SJCRH30 (cell line): Measurements from ENCODE around the gene NIN. TPM values are rescaled to one million over a fixed set of nuclear protein-coding genes. Genes with fewer than 3 reads are reported as not detected.

ENCODE experiments used
- DNase-seq, 2 experiments: peaks; one replicate each; pipeline ENCODE4 v3.0.0-alpha.2; 2015 to 2020
- H3K27ac ChIP-seq: fragments of 250-450 bp; sonication (Bioruptor Pico); 2 replicates; pipeline ENCODE4 v1.5.1; 2020; ENCODE audit warnings: mild to moderate bottlenecking, moderate library complexity
- H3K27me3 ChIP-seq: fragments of 250-450 bp; sonication (Bioruptor Pico); 2 replicates; pipeline ENCODE4 v1.5.1; 2020; ENCODE audit warnings: mild to moderate bottlenecking, moderate library complexity
- H3K36me3 ChIP-seq: fragments of 250-450 bp; sonication (Bioruptor Pico); 2 replicates; pipeline ENCODE4 v1.5.1; 2020; ENCODE audit warnings: mild to moderate bottlenecking, moderate library complexity
- H3K4me1 ChIP-seq: fragments of 250-450 bp; sonication (Bioruptor Pico); 2 replicates; pipeline ENCODE4 v1.5.1; 2020; ENCODE audit warnings: mild to moderate bottlenecking, moderate library complexity
- H3K4me3 ChIP-seq: fragments of 250-450 bp; sonication (Bioruptor Pico); 2 replicates; pipeline ENCODE4 v1.5.1; 2020; ENCODE audit warnings: mild to moderate bottlenecking, moderate library complexity
- H3K9me3 ChIP-seq: fragments of 250-450 bp; sonication (Bioruptor Pico); replicated peaks from 2 replicates; pipeline ENCODE4 v1.5.1; 2020; ENCODE audit warnings: mild to moderate bottlenecking, moderate library complexity
- total RNA-seq: library from RNA; depleted of rRNA; stranded (reverse); fragments of >200 nt; shearing (Covaris generic); gene quantifications from 2 replicates; pipeline ENCODE4 v1.2.3, GENCODE V29; 2014; rRNA removed

The NIN gene, protein sequence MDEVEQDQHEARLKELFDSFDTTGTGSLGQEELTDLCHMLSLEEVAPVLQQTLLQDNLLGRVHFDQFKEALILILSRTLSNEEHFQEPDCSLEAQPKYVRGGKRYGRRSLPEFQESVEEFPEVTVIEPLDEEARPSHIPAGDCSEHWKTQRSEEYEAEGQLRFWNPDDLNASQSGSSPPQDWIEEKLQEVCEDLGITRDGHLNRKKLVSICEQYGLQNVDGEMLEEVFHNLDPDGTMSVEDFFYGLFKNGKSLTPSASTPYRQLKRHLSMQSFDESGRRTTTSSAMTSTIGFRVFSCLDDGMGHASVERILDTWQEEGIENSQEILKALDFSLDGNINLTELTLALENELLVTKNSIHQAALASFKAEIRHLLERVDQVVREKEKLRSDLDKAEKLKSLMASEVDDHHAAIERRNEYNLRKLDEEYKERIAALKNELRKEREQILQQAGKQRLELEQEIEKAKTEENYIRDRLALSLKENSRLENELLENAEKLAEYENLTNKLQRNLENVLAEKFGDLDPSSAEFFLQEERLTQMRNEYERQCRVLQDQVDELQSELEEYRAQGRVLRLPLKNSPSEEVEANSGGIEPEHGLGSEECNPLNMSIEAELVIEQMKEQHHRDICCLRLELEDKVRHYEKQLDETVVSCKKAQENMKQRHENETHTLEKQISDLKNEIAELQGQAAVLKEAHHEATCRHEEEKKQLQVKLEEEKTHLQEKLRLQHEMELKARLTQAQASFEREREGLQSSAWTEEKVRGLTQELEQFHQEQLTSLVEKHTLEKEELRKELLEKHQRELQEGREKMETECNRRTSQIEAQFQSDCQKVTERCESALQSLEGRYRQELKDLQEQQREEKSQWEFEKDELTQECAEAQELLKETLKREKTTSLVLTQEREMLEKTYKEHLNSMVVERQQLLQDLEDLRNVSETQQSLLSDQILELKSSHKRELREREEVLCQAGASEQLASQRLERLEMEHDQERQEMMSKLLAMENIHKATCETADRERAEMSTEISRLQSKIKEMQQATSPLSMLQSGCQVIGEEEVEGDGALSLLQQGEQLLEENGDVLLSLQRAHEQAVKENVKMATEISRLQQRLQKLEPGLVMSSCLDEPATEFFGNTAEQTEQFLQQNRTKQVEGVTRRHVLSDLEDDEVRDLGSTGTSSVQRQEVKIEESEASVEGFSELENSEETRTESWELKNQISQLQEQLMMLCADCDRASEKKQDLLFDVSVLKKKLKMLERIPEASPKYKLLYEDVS (N-terminal part only)
- 28.8 and 34.3 TPM in 2 replicates for total RNA-seq

DNA sequence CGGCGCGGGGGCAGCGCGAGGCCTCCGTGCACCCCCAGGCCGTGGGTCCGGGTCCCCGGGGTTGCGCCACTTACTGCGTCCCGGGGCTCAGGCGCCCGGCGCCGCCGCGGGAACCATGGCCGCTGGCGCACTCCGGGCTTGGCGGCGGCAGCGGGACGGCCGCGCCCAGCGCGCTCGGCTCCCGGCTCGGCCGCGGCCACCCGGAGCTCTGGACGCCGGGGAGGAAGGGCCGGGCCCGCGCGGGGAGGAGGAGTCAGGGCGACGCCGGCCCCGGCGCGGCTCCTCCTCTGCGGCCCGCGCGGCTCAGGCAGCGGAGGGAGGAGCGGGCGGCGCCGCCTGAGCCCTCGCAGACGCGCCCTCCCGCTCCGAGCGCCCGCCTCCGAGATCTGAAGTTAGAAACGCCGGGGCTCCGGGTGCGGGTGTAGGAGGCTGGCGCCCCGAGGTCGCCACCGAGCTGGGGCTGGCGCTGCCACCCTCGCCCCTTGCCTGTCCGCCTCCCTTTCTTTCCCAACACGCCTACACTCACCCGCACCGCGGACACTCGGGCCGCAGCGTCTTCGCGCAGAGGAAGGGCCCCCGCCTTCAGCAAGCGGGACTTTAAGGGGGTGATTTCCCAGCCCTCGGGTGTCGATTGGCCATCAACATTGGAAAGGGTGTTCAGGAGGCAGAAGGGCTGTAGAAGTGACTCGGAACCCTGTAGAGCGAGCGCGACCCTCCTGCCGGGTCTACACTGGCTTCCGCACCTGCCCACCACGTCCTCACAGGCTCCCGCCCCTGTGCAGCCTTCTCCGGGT is at the start of gene NIN:
Gene NIN (minus strand): TSS at position 231 of the 794 bp plus-strand sequence. CDS start 9,106 bp downstream, outside the sequence.
- Histone ChIP-seq H3K9me3 (no peaks in the 10 kb centered on the region), H3K36me3 (no peaks in the 10 kb centered on the region), H3K4me1 (no peaks in the 10 kb centered on the region), H3K27ac (peak within 1 kb of the TSS; percentile 46; the same call in 1 of the 2 replicates), H3K27me3 (no peaks in the 10 kb centered on the region), H3K4me3 (peak within 1 kb of the TSS; percentile 96)
- peak; percentile 64 to 79 for DNase-seq

DNA sequence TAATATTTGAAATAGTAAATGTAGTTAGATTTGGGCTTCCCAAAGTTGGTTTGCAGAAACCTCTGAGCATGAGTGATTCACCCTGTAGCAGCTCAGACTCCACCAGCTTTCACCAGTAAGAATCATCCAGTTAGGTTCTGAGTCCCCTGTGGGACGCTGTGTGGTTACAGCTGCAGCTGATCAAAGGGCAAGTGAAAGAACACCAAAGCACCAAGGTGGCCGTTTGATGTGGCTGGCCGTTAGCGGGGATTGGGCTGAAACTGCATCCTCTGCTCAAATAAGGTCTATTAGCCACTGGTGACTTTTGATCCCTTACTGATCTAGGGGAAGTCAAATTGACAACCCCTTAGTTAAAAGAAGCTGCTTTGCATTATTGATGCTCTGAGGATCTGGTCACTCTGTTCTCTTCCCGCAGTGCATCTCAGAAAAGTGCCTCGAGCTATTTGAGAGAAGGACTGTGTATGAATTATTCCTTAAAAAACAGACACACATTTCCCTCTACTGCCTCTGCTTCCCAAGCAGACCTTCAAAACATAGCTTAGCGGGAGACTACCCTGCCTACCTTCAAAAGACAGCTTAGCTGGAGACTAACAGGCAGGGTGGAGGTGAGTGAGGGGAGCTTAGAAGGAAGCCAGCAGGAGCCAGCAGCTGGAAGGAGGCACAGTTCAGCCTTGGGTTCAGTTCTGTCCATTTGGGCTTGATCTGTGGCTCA is 44.6 kb upstream of the NIN start:
- Histone ChIP-seq H3K27ac (no peak overlapping the region), H3K4me3 (no peak overlapping the region), H3K9me3 (no peaks in the 10 kb centered on the region), H3K27me3 (no peaks in the 10 kb centered on the region), H3K4me1 (no peaks in the 10 kb centered on the region), H3K36me3 (no peaks in the 10 kb centered on the region)
- DNase-seq = no peak

DNA sequence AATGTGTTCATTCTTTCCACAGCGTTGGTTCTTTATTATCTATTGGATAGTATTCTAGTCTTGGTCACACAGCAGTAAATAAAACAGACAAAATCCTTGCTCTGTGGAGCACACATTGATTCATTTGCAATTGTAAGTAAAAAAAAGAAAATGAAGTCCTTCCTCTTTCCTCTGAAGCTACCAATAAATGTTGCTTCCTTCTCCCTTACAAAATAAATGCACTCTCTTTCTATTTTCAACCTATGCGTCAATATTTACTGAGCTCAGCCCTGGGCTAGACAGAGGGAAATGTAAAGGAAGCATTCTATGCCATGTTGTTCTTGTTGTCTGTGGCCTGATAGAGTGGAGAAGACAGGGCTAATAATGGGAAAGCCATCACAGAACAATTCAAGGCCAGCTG is 43.8 kb upstream of the NIN start:
- Histone ChIP-seq H3K27me3 (no peaks in the 10 kb centered on the region), H3K9me3 (no peaks in the 10 kb centered on the region), H3K36me3 (no peaks in the 10 kb centered on the region), H3K4me3 (no peak overlapping the region), H3K27ac (no peak overlapping the region), H3K4me1 (no peaks in the 10 kb centered on the region)
- DNase-seq = no peak

DNA sequence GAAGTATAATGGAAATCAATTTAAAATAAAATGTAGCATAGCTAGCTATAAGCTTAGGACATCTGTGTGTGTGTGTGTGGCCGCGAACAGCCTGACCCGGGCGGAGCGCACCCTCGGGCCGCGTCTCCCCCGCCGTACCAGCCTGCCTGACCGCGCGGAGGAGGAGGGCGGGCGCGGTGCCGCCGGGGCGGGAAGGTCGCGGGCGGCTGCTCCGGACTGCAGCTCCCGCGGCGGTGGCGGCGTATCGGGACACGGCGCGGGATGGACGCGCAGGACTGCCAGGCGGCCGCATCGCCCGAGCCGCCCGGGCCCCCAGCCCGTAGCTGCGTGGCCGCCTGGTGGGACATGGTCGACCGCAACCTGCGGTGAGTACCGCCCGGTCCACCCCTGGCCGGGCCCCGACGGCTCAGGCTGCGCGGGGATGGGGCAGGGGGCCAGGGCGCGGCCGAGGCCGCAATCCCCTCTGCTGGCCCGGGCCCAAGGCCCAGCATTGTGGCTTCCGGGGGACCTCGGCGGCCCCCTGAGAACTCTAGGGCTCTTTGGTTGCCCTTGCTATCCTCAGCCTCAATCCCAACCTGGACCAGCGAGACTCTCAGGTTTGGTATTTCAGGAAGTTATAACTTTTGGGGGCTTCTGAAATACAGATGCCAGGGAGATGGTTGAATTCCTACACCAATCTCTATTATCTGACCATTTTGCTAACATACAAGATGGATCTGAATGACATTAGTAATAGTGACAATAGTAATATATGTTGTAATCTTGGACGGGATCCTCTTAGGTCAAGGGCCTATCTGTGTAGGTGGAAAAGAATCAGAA is 41.2 kb upstream of the NIN start, which contains the start of gene ABHD12B:
Gene ABHD12B (plus strand): TSS at position 140 of the 819 bp plus-strand sequence. CDS start 122 bp downstream, at position 262.
- H3K27ac ChIP-seq = no peak within 1 kb of the TSS
- H3K9me3 ChIP-seq = no peaks in the 10 kb centered on the region
- H3K4me1 ChIP-seq = no peaks in the 10 kb centered on the region
- no peak for DNase-seq
- H3K36me3 ChIP-seq = no peaks in the 10 kb centered on the region
- H3K27me3 ChIP-seq = no peaks in the 10 kb centered on the region
- no peak within 1 kb of the TSS for H3K4me3 ChIP-seq

DNA sequence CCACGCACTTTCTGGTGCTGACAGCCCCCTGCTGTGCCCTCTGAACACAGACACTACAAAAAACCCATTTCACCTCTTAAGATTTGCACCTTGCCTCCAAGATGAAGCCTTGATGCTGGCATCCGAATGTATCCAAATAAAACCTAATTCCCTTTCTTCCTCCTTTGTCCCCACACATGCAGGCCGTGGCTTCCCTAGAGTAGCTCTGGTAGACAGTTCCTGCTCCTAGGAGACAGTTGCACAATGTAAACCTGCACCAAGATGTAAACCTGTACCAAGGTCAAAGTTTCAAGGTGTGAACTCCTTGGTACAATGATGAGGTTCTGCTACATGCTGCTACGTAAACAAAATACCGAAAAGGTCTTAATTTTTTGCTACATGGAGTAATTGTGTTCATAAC is 40.3 kb upstream of the NIN start:
- Histone ChIP-seq H3K27me3 (no peaks in the 10 kb centered on the region), H3K4me1 (no peaks in the 10 kb centered on the region), H3K4me3 (no peak overlapping the region), H3K36me3 (no peaks in the 10 kb centered on the region), H3K27ac (no peak overlapping the region), H3K9me3 (no peaks in the 10 kb centered on the region)
- no peak for DNase-seq

DNA sequence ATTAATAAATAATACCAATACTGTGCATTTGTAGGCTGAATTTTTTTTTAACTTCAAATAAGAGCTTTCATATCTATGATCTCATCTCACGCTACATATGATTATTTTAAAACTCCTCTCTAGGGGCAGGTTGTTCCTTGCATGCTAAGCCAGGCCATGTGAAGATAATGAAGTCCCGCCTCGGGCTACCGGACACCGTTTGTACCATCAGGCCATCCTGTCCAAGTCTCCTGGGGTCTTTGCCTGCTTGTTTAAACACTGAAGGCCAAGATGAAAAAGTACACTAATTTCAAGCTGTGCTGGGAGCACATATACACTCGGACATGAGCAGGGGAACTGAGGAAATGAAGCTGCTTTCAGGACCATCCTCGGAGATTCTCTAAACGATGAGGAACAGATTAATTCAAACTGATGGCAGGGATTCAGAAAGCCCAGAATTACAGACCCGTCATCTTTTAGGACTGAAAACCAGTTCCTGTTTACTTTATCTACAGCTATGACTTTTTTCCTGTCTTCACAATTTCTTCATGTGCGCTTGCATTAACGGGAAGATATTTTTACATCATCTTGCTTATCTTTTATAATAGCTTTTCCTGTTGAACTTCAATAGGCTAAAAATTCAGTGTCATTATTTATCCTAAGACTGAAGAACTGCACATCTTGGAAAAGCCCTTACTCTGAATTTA is 34.6 kb upstream of the NIN start:
- Histone ChIP-seq H3K27ac (no peak overlapping the region), H3K4me3 (no peak overlapping the region), H3K36me3 (no peaks in the 10 kb centered on the region), H3K4me1 (no peaks in the 10 kb centered on the region), H3K27me3 (0 out of 2 replicates have a peak, but pooled peaks cover 3% of the 10 kb centered on the region), H3K9me3 (no peaks in the 10 kb centered on the region)
- DNase-seq = no peak

DNA sequence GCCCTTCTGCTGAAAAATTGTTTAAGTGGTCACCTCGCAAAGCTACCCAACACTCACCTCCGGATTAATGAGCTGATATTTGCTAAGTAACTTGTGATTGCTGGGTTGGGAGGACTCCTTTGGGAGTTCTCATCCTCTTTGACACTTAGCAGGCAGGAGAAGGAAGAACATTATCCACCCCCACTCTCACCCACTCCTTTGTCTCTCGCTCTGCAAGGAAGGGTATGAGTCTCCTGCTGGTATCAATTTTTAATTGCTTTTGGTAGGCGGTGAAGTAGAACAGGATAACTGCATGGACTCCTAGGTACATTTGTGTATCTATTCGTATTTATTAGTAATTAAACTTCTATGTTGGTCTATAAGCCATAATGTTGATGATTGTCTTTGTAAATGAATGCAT is 34.0 kb upstream of the NIN start:
- H3K4me1 ChIP-seq = no peaks in the 10 kb centered on the region
- H3K27ac ChIP-seq = no peak overlapping the region
- H3K36me3 ChIP-seq = no peaks in the 10 kb centered on the region
- 0 out of 2 replicates have a peak, but pooled peaks cover 3% of the 10 kb centered on the region for H3K27me3 ChIP-seq
- no peaks in the 10 kb centered on the region for H3K9me3 ChIP-seq
- H3K4me3 ChIP-seq = no peak overlapping the region
- no peak for DNase-seq

DNA sequence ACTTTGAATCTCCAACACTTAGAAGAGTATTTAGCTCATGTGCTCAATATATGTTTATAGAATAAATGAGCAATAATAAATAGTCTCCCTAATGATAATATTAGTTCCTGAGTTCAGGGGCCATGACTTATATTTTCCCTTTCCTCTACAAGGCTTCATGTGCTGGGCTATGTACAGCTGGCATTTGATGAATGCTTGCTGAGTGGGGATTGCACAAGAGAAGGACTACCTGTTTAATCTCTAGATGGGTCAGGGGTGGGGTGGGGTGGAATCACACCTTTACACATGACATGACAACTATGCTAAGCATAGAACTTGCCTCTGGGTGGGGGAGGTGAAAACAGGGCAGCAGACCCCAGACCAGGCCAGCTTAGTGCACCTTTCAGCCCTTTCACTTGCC is 33.3 kb upstream of the NIN start:
- DNase-seq = no peak

DNA sequence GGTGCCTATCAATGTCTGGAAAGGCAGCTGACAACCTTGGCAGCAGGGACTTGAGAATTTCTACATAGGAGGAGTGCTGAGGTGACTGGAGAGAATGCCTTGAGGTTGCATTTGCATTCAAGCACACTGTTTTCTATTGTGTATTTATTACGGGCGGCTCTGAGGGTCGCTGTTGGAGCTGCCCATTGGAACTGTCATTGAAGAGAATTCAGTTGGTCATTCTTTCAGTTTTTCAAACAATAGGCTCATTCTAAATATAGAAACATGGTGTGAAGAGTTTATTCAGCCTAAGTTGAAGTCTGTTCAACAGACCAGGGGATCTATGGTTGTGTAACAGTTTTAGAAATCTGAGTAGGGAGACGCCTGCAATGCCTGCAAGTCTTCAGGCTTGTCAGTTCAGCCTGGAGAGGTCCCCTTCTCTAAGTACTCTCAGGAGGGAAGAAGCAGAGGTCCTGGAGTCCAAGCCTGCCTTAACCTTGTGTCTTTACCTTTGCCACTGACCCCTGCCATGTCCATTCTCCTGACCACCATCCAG is 31.1 kb upstream of the NIN start:
- Histone ChIP-seq H3K36me3 (no peaks in the 10 kb centered on the region), H3K4me1 (peaks cover 4% of the 10 kb centered on the region), H3K27ac (no peak overlapping the region), H3K27me3 (0 out of 2 replicates have a peak, but pooled peaks cover 3% of the 10 kb centered on the region), H3K4me3 (no peak overlapping the region), H3K9me3 (no peaks in the 10 kb centered on the region)
- DNase-seq = no peak

More for the DNA sequence above, 33.3 kb upstream of the NIN start:
- Histone ChIP-seq H3K27ac (no peak overlapping the region), H3K36me3 (no peaks in the 10 kb centered on the region), H3K4me3 (no peak overlapping the region), H3K4me1 (peaks cover under 1% of the 10 kb centered on the region), H3K27me3 (0 out of 2 replicates have a peak, but pooled peaks cover 3% of the 10 kb centered on the region), H3K9me3 (no peaks in the 10 kb centered on the region)

DNA sequence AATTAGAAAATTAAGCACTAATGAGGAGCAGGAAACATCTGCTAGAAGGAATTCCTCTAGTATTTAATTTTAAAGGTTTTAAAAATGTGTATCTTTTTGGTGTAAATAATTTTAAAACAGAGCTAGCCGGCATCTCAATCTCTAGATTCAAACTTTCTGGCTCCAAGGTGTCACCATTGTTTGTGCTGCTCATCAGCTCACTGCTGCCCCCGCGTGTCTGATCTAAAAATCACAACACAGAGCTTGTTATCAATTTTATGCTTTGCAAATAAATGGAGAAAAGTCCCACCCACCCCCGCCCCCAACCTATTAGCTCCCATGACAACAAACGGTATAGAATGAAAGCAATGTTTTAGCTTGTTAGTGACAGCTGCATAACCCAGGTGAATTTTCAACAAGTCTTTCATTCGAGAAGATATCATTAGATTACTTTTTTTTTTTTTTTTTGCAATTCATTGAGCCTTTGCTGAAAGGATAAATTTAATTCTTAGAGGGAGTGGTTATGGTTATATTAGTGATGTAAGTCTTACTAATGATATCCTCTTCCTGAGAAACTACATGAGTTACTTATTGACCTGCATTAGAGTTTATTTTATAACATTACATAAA is 29.6 kb upstream of the NIN start:
- Histone ChIP-seq H3K9me3 (no peaks in the 10 kb centered on the region), H3K27me3 (no peaks in the 10 kb centered on the region), H3K4me1 (peaks cover 4% of the 10 kb centered on the region), H3K27ac (peak overlapping the region; percentile 64), H3K4me3 (peak overlapping the region; percentile 61), H3K36me3 (no peaks in the 10 kb centered on the region)
- DNase-seq = peak; percentile 79 to 89

DNA sequence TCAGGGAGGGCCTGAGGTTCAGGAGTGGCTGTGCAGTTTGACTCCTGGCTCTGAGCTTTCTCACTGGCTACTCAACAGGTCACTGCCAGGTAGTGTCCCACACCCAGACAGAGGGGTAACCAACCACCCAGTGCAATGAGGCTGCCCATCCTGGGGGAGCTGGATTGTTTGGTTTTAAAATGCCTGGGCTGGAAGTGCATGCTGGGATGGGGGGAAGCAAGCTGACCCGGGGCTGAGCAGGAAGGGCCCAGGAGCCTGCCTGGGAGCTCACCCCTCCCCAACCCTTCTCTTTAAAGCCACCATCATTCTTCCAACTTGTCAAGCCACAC is 28.3 kb upstream of the NIN start:
- H3K9me3 ChIP-seq = no peaks in the 10 kb centered on the region
- no peaks in the 10 kb centered on the region for H3K27me3 ChIP-seq
- H3K27ac ChIP-seq = peak overlapping the region; percentile 64
- DNase-seq = no peak
- H3K4me3 ChIP-seq = peak overlapping the region; percentile 61
- peaks cover 4% of the 10 kb centered on the region for H3K4me1 ChIP-seq
- H3K36me3 ChIP-seq = no peaks in the 10 kb centered on the region

DNA sequence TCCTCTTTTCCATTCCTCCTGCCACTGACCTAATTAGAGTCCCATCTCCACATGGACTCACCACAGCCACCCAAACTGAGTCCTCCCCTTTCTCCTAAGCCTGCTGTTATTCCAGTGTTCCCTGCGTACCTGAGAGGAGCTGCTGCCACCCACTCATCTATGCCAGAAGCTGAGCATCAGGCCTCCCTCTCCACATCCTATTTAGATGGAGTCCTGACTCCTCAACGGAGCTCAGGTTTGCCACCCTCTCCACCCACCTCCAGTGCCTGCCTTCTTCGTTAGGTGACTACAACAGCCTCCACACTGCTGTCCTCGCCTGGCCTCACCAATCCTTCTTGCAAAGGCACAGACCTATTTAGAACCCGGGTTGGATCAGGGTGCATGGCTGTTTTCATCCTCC is 25.7 kb upstream of the NIN start:
- H3K36me3 ChIP-seq = no peaks in the 10 kb centered on the region
- H3K27ac ChIP-seq = no peak overlapping the region
- peaks cover 4% of the 10 kb centered on the region for H3K4me1 ChIP-seq

More for the DNA sequence above, 25.7 kb upstream of the NIN start:
- DNase-seq = no peak
- Histone ChIP-seq H3K4me3 (no peak overlapping the region), H3K27me3 (no peaks in the 10 kb centered on the region), H3K9me3 (no peaks in the 10 kb centered on the region)
